Measurements from ENCODE around the gene WNK1. TPM values are rescaled to one million over a fixed set of nuclear protein-coding genes. Genes with fewer than 3 reads are reported as not detected.

Gene WNK1
- total RNA-seq, 6 experiments from 2014 or later, result 79.5 to 106 (median 94.3) TPM

GRCh38 chr12:865614-866013, 113.2 kb downstream of the WNK1 start:
- H3K4me1 Mint-ChIP-seq (ENCODE audit: low read depth), result no peaks in the 10 kb centered on the region
- no peak overlapping the region for H3K27ac Mint-ChIP-seq
- H3K9me3 Mint-ChIP-seq, result no peaks in the 10 kb centered on the region
- no peak overlapping the region for H3K4me3 Mint-ChIP-seq
- H3K36me3 Mint-ChIP-seq (ENCODE audit: low read depth), result peaks cover 26% of the 10 kb centered on the region
- no peak for DNase-seq
- H3K27me3 Mint-ChIP-seq (ENCODE audit: insufficient read depth), result no peaks in the 10 kb centered on the region; the same call in none of the 2 replicates
- no peak for TF ChIP-seq CTCF (IDR thresholded peaks at IDR 0.05)

- H3K27ac Mint-ChIP-seq, result no peak overlapping the region; the same call in 1 of the 2 replicates
Observed at GRCh38 chr12:867905-868304, 115.5 kb downstream of the WNK1 start.

GRCh38 chr12:868722-869121, 116.3 kb downstream of the WNK1 start:
- H3K36me3 Mint-ChIP-seq (ENCODE audit: low read depth), result peaks cover 17% of the 10 kb centered on the region
- no peak for DNase-seq
- TF ChIP-seq CTCF (IDR thresholded peaks at IDR 0.05), result no peak; the same call in 1 of the 2 replicates

More at GRCh38 chr12:867905-868304, 115.5 kb downstream of the WNK1 start:
- no peaks in the 10 kb centered on the region for H3K4me1 Mint-ChIP-seq (ENCODE audit: low read depth)
- H3K9me3 Mint-ChIP-seq, result no peaks in the 10 kb centered on the region
- no peak for DNase-seq
- H3K27me3 Mint-ChIP-seq (ENCODE audit: insufficient read depth), result no peaks in the 10 kb centered on the region; the same call in 1 of the 2 replicates
- 0 out of 2 replicates have a peak, but pooled peaks have one; percentile 14 for TF ChIP-seq CTCF (IDR thresholded peaks at IDR 0.05)
- peaks cover 17% of the 10 kb centered on the region for H3K36me3 Mint-ChIP-seq (ENCODE audit: low read depth)
- H3K4me3 Mint-ChIP-seq, result no peak overlapping the region

GRCh38 chr12:870378-870777, 118.0 kb downstream of the WNK1 start:
- H3K4me1 Mint-ChIP-seq (ENCODE audit: low read depth), result 0 out of 2 replicates have a peak, but pooled peaks cover 7% of the 10 kb centered on the region
- no peak overlapping the region for H3K4me3 Mint-ChIP-seq
- H3K9me3 Mint-ChIP-seq, result no peaks in the 10 kb centered on the region
- no peaks in the 10 kb centered on the region for H3K27me3 Mint-ChIP-seq (ENCODE audit: insufficient read depth)
- TF ChIP-seq CTCF (IDR thresholded peaks at IDR 0.05), result no peak
- no peak overlapping the region for H3K27ac Mint-ChIP-seq
- H3K36me3 Mint-ChIP-seq (ENCODE audit: low read depth), result peaks cover 13% of the 10 kb centered on the region
- DNase-seq, result no peak

More at GRCh38 chr12:868722-869121, 116.3 kb downstream of the WNK1 start:
- H3K4me1 Mint-ChIP-seq (ENCODE audit: low read depth), result 0 out of 2 replicates have a peak, but pooled peaks cover 2% of the 10 kb centered on the region
- no peak overlapping the region for H3K4me3 Mint-ChIP-seq
- no peak overlapping the region for H3K27ac Mint-ChIP-seq
- H3K27me3 Mint-ChIP-seq (ENCODE audit: insufficient read depth), result no peaks in the 10 kb centered on the region; the same call in 1 of the 2 replicates
- H3K9me3 Mint-ChIP-seq, result no peaks in the 10 kb centered on the region

- no peaks in the 10 kb centered on the region for H3K27me3 Mint-ChIP-seq (ENCODE audit: insufficient read depth)
- no peak for TF ChIP-seq CTCF (IDR thresholded peaks at IDR 0.05)
- peaks cover 5% of the 10 kb centered on the region; the same call in 1 of the 2 replicates for H3K36me3 Mint-ChIP-seq (ENCODE audit: low read depth)
- H3K27ac Mint-ChIP-seq, result peak overlapping the region; percentile 26; the same call in 1 of the 2 replicates
- H3K9me3 Mint-ChIP-seq, result no peaks in the 10 kb centered on the region
- H3K4me3 Mint-ChIP-seq, result no peak overlapping the region
- 0 out of 2 replicates have a peak, but pooled peaks cover 7% of the 10 kb centered on the region for H3K4me1 Mint-ChIP-seq (ENCODE audit: low read depth)
- no peak for DNase-seq
Observed at GRCh38 chr12:873954-874353, 121.6 kb downstream of the WNK1 start.

All from HFFc6 (cell line).